OCI-LY1 (cell line): ENCODE data around the gene CTDSP1.

Experiments used
- H2AFZ ChIP-seq: fragments of 200-600 bp; sonication (generic), shearing (Covaris generic); 2 replicates; pipeline ENCODE4 v1.6.0; 2014; ENCODE audit warnings: antibody characterized with exemption, mild to moderate bottlenecking, low read length
- H3F3A ChIP-seq: fragments of 200-600 bp; sonication (generic), shearing (Covaris generic); 2 replicates; pipeline ENCODE4 v1.6.0; 2014; ENCODE audit warnings: mild to moderate bottlenecking, antibody characterized with exemption, low read length, moderate library complexity; ENCODE audit not compliant: insufficient read depth
- H3K27ac ChIP-seq: fragments of 200-600 bp; sonication (generic); 2 replicates; pipeline ENCODE4 v1.5.1; 2014; ENCODE audit warnings: low read length, mixed run types, mild to moderate bottlenecking, low read depth; ENCODE audit not compliant: poor library complexity, severe bottlenecking
- H3K27me3 ChIP-seq: fragments of 200-600 bp; sonication (generic); 2 replicates; pipeline ENCODE4 v1.6.0; 2014; ENCODE audit warnings: antibody characterized with exemption, mild to moderate bottlenecking, low read length, moderate library complexity; ENCODE audit not compliant: insufficient read depth
- H3K36me3 ChIP-seq: fragments of 200-600 bp; sonication (generic); 2 replicates; pipeline ENCODE4 v1.6.1; 2014; ENCODE audit warnings: mild to moderate bottlenecking, antibody characterized with exemption, low read length, moderate library complexity, mixed read lengths; ENCODE audit not compliant: insufficient read depth
- H3K4me1 ChIP-seq: fragments of 200-600 bp; sonication (generic); 2 replicates; pipeline ENCODE4 v1.5.1; 2014; ENCODE audit warnings: mild to moderate bottlenecking, low read length, moderate library complexity; ENCODE audit not compliant: insufficient read depth, severe bottlenecking
- H3K4me2 ChIP-seq: fragments of 200-600 bp; sonication (generic), shearing (Covaris generic); 2 replicates; pipeline ENCODE4 v1.6.1; 2014; ENCODE audit warnings: low read length
- H3K4me3 ChIP-seq: fragments of 200-600 bp; sonication (generic); 2 replicates; pipeline ENCODE4 v1.5.1; 2014; ENCODE audit warnings: low read length, low read depth, mild to moderate bottlenecking, mixed read lengths; ENCODE audit not compliant: poor library complexity, severe bottlenecking
- H3K79me2 ChIP-seq: fragments of 200-600 bp; shearing (Covaris generic); 2 replicates; pipeline ENCODE4 v1.6.1; 2016; ENCODE audit warnings: mixed run types, low read length, mixed read lengths; ENCODE audit not compliant: insufficient read depth
- H3K9ac ChIP-seq: fragments of 200-600 bp; sonication (generic), shearing (Covaris generic); 2 replicates; pipeline ENCODE4 v1.6.1; 2014; ENCODE audit warnings: mild to moderate bottlenecking, low read length, mixed read lengths
- H3K9me2 ChIP-seq: fragments of 200-600 bp; sonication (generic), shearing (Covaris generic); 2 replicates; pipeline ENCODE4 v1.6.1; 2014; ENCODE audit warnings: low read depth, mild to moderate bottlenecking, low read length, mixed read lengths
- H3K9me3 ChIP-seq: fragments of 200-600 bp; shearing (Covaris generic); 2 replicates; pipeline ENCODE4 v1.6.1; 2014; ENCODE audit warnings: low read length, mixed read lengths
- H4K20me1 ChIP-seq: fragments of 200-600 bp; sonication (generic), shearing (Covaris generic); 2 replicates; pipeline ENCODE4 v1.6.0; 2016; ENCODE audit warnings: mild to moderate bottlenecking, low read length; ENCODE audit not compliant: insufficient read depth
- CTCF ChIP-seq: fragments of 200-600 bp; sonication (generic), shearing (Covaris generic); IDR thresholded peaks from 2 replicates; pipeline ENCODE4 v1.5.1; 2017; ENCODE audit warnings: mild to moderate bottlenecking, antibody characterized with exemption, low read length, moderate library complexity, mixed read lengths
- EZH2 ChIP-seq: fragments of 200-600 bp; sonication (generic), shearing (Covaris generic); IDR thresholded peaks from 2 replicates; pipeline ENCODE4 v1.8.0; 2017; ENCODE audit warnings: borderline replicate concordance, mixed run types, mild to moderate bottlenecking, antibody characterized with exemption, low read length, moderate library complexity, mixed read lengths

Gene CTDSP1

GRCh38 chr2:218446547-218446946 lies 46.9 kb downstream of the CTDSP1 start:
- no peaks in the 10 kb centered on the region for H3F3A ChIP-seq
- H3K27me3 ChIP-seq, result no peaks in the 10 kb centered on the region
- no peaks in the 10 kb centered on the region for H3K9me3 ChIP-seq
- H3K36me3 ChIP-seq, result peaks cover 26% of the 10 kb centered on the region
- no peak for TF ChIP-seq EZH2
- no peak for TF ChIP-seq CTCF
- no peak overlapping the region for H3K4me2 ChIP-seq
- no peaks in the 10 kb centered on the region for H3K4me1 ChIP-seq
- H2AFZ ChIP-seq, result no peak overlapping the region
- H3K9ac ChIP-seq, result no peak overlapping the region
- no peak overlapping the region for H3K4me3 ChIP-seq
- no peaks in the 10 kb centered on the region for H4K20me1 ChIP-seq
- no peak overlapping the region for H3K27ac ChIP-seq
- H3K9me2 ChIP-seq, result no peaks in the 10 kb centered on the region
- no peaks in the 10 kb centered on the region for H3K79me2 ChIP-seq

- Histone ChIP-seq H2AFZ (no peak overlapping the region), H4K20me1 (no peaks in the 10 kb centered on the region), H3K4me2 (no peak overlapping the region), H3F3A (no peaks in the 10 kb centered on the region), H3K27ac (no peak overlapping the region), H3K79me2 (no peaks in the 10 kb centered on the region), H3K27me3 (no peaks in the 10 kb centered on the region), H3K36me3 (peaks cover 29% of the 10 kb centered on the region), H3K9me3 (no peaks in the 10 kb centered on the region), H3K4me1 (no peaks in the 10 kb centered on the region), H3K9me2 (no peaks in the 10 kb centered on the region), H3K9ac (no peak overlapping the region), H3K4me3 (no peak overlapping the region)
- TF ChIP-seq EZH2, result no peak
- TF ChIP-seq CTCF, result no peak
Observed at GRCh38 chr2:218447072-218447471, 47.4 kb downstream of the CTDSP1 start.

GRCh38 chr2:218448934-218449333 lies 49.3 kb downstream of the CTDSP1 start:
- H3K4me2 ChIP-seq, result no peak overlapping the region
- H3K79me2 ChIP-seq, result no peaks in the 10 kb centered on the region
- H3K9me3 ChIP-seq, result no peaks in the 10 kb centered on the region
- no peak overlapping the region for H3K9ac ChIP-seq
- no peak overlapping the region for H3K4me3 ChIP-seq
- peaks cover 46% of the 10 kb centered on the region for H3K36me3 ChIP-seq
- no peaks in the 10 kb centered on the region for H3K9me2 ChIP-seq
- H4K20me1 ChIP-seq, result no peaks in the 10 kb centered on the region
- no peak overlapping the region for H3K27ac ChIP-seq
- H2AFZ ChIP-seq, result no peak overlapping the region
- no peaks in the 10 kb centered on the region for H3K27me3 ChIP-seq
- no peaks in the 10 kb centered on the region for H3K4me1 ChIP-seq
- no peak for TF ChIP-seq CTCF
- no peak for TF ChIP-seq EZH2
- H3F3A ChIP-seq, result no peaks in the 10 kb centered on the region
